Right lobe of liver (tissue), 4 donors: ENCODE results near the gene NUB1.

Experiments used
- CTCF ChIP-seq, 4 donors: fragments of 200-600 bp in 3 of 4; fragments of 450-650 bp in 1 of 4; IDR thresholded peaks; one replicate each; pipeline versions ENCODE4 v1.5.1 to v1.8.0; 2016 to 2022; ENCODE audit warnings: antibody characterized with exemption in 4 of 4, mild to moderate bottlenecking in 2 of 4
- POLR2A ChIP-seq: fragments of 450-650 bp; IDR thresholded peaks from one replicate; pipeline ENCODE4 v1.6.1; 2017; ENCODE audit warnings: antibody characterized with exemption, mild to moderate bottlenecking
- donor health status: DM: no; HTN: no; CAD: no.
- donor health status: DM: no; HTN: no; CAD: no.
- donor health status: DM: no; HTN: yes; CAD: no.

- TF ChIP-seq CTCF (IDR thresholded peaks at IDR 0.05) = no peak
- no peak for TF ChIP-seq POLR2A
These were observed 24.7 kb upstream of the NUB1 start for GRCh38 chr7:151316896-151317295.
